Measurements from ENCODE around the gene PPM1H.
A peak's percentile ranks its signal among the peaks of the same experiment; 100 is the strongest.

PPM1H gene

DNA sequence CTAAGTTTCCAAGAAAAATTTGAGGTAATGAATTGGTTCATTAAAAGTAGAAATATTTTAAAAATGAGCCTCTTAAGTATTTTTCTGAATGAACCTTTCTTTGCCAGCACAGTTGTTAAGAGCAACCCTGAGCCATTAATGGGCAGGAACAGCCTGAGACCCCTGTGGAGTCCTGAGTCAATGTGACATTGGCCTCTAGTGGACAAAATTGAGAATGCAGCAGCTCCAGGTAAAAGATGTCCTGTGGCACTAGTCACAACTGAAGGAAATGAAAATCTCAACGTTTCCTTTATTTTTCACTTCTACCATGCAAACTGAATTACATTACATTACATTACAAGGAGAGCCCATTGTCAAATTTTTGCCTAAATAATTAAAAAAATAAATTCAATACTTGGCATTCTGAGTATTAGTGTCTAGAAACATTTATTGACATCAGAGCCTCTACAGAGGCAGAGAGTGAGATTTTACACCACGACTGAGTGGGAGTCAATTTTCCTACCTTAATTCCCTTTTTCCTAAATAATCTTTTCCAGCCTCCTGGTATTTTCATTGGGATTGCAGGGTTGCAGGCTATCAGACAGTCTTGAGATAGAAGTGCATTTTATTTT is 135.7 kb downstream of the PPM1H start:
- no peak overlapping the region for H3K4me3 ChIP-seq (ENCODE audit: low read depth, low read length)
- TF ChIP-seq CTCF (IDR thresholded peaks at IDR 0.05; ENCODE audit: borderline replicate concordance, insufficient read depth, low read depth, low read length): peak; percentile 85

GRCh38 chr12:62794218-62794583 is 140.7 kb downstream of the PPM1H start:
- TF ChIP-seq CTCF (IDR thresholded peaks at IDR 0.05; ENCODE audit: borderline replicate concordance, insufficient read depth, low read depth, low read length): no peak
- H3K4me3 ChIP-seq (ENCODE audit: low read depth, low read length): no peak overlapping the region

- H3K4me3 ChIP-seq (ENCODE audit: low read depth, low read length): no peak overlapping the region
Measured at GRCh38 chr12:62793256-62794217, 141.4 kb downstream of the PPM1H start.

GRCh38 chr12:62792236-62792870 is 142.6 kb downstream of the PPM1H start:
- H3K4me3 ChIP-seq (ENCODE audit: low read depth, low read length): no peak overlapping the region
- no peak for TF ChIP-seq CTCF (IDR thresholded peaks at IDR 0.05; ENCODE audit: borderline replicate concordance, insufficient read depth, low read depth, low read length)

More at GRCh38 chr12:62793256-62794217, 141.4 kb downstream of the PPM1H start:
- peak; percentile 80 for TF ChIP-seq CTCF (IDR thresholded peaks at IDR 0.05; ENCODE audit: borderline replicate concordance, insufficient read depth, low read depth, low read length)

DNA sequence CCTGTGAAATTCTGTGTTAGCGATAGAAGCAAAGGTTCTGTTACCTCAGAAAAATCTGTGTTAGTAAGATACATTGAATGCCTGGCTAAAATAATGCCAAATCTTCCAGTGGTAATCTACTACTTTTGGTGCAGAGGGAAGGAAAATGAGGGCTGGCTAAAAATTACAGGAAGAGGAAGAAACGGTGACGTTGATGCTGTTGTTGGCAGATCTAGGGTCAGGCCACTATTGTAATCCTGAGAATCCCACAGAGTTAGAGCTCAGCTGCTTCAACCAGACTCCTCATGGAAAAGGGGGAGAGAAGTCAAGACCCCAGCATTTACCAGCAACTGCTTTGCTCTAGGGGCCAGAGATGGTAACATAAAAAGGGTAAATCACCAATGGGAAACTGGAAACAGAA is 145.1 kb downstream of the PPM1H start:
- H3K4me3 ChIP-seq (ENCODE audit: low read depth, low read length): no peak overlapping the region
- no peak for TF ChIP-seq CTCF (IDR thresholded peaks at IDR 0.05; ENCODE audit: borderline replicate concordance, insufficient read depth, low read depth, low read length)

DNA sequence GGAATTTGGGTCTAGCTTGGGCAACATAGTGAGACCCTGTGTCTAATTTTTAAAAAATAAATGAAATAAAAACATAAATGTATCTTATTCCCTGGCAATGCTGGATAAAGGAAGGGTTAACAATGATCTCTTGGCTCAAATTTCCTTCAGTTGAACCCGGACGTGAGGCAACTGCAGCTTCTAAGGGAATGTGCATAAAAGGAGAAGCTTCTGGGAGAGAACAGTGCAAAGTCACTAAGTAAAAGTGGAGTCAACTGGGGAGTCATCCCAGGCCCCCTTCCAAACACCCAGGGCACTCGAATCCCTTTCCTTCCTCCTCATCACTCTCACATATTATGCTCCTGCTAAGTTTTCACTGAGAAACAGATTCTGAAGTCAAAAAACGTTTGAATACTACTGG is 147.3 kb downstream of the PPM1H start:
- no peak for TF ChIP-seq CTCF (IDR thresholded peaks at IDR 0.05; ENCODE audit: borderline replicate concordance, insufficient read depth, low read depth, low read length)
- no peak overlapping the region for H3K4me3 ChIP-seq (ENCODE audit: low read depth, low read length)

Measured in GM12875 (cell line).